HG03196 (cell line): ENCODE measurements around the gene ZNF385A.

Experiments
- ATAC-seq: cut with Tn5 transposase; IDR thresholded peaks from one replicate; pipeline ENCODE4 v1.9.1; 2021; ENCODE audit not compliant: unreplicated experiment

The ZNF385A gene

DNA sequence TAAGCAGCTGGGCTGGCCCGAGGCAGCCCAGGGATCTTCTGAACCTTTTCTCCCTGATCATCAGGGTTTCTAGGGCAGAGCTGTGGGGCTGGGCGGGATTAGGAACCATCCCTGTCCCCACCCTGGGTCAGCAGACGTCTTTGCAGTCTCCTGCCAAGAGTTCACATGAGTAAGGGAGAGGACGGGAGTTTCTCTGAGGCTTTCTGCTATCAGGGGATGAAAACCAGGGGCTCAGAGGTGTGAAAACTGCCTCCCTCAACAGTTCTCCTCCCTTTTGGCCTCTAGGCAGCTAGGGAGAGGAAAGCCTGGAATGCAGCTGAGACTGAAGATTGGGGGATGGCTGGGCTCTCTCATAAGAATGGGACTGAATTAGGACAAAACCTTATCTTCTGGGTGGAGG, 7.9 kb downstream of the ZNF385A start:
- ATAC-seq: no peak

DNA sequence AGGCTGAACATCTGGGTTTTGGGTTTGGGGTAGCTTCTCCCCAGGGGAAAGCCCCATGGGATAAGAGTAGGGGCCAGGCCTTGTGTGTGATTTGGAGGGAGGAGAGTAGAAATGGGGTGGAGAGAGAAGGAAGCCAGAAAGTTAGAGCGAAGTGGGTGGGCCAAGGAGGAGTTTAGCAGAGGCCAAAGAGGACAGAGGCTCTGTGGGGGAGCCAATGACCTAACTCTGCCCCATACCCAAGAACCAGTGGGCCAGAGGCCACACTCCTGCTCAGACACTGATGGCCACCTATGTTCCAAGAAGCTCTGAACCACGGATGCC, 9.3 kb downstream of the ZNF385A start:
- no peak for ATAC-seq

- ATAC-seq: no peak
Measured at GRCh38 chr12:54374562-54375258, 9.8 kb downstream of the ZNF385A start.

DNA sequence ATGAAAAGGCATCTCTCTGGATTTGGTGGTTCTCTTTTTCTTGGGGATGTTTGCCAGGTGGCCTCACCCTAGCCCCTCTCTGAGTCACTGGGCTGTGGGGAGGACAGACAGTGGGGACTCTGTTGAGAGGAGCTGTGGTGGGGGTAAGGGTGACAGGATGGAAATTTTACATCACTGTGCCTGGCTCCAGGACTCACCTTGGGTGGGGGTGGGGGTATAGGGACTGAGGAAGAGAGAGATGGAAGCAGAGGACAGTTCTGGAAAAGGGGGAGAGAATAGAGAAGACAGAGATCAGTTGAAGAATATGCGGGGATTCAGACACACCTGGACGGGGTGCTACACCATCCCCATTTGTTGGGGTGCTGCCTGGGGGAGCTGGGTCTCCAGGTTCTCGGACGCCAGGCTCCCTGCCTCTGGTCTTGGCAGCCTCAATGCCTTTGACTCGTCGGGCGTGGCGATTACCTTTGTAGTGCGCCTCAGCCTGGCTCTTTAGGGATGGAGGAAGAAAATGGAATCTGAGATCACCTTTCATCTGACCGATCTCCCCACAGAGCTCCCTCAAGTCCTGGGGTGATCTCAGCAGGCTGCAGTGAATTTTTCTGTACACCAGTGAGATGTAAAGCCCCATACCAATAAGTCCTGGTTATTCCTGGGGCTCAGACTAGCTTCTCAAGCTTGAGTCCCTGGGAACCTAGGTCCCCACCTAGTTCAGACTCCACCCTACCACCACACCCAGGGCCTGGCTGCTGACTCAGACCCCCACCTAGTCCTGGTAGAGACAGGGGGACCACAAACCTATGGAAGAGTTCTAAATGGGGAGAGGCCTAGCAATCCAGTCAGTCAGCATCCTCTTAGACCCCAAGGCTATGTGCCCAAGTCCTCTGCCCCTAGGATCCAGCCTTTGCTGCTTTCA, 10.6 kb downstream of the ZNF385A start:
- no peak for ATAC-seq

GRCh38 chr12:54372113-54372806, 12.3 kb downstream of the ZNF385A start:
- no peak for ATAC-seq

DNA sequence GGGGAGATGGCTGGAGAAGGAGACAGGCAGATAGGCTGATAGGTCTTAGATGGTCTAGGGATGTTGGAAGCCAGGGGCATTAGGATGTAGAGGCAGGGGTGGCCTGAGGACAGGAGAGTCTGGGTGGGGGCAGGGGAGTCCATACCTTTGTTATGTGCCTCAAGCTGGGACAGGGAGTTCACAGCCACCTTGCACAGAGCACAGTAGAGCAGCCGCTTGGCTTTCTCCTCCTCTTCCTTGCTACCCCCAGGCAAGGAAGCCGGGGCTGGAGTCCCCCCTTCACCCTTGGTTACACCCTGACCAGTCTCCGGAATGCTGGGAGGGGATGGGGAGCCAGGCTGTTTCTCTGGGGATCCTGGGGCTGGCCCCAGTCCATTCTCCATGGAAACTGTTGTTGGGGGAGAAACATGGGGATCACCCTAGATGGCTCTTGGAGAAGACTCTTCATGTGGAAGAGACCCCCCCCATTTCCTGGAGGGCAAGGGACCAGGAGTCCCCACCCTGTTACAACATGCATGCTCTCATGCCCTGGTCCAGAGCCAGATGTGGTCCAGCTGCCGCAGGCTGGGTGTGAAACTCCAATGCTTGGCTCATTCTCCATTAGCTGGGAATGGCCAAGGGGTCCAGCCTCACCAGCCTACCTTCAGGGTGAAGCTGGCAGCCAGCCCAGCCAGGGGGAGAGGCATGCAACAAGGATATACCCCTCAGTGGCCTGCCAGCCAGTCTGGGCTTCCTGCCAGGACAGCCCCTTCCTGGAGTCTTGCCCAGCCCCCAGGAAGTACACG, 13.0 kb downstream of the ZNF385A start:
- no peak for ATAC-seq

DNA sequence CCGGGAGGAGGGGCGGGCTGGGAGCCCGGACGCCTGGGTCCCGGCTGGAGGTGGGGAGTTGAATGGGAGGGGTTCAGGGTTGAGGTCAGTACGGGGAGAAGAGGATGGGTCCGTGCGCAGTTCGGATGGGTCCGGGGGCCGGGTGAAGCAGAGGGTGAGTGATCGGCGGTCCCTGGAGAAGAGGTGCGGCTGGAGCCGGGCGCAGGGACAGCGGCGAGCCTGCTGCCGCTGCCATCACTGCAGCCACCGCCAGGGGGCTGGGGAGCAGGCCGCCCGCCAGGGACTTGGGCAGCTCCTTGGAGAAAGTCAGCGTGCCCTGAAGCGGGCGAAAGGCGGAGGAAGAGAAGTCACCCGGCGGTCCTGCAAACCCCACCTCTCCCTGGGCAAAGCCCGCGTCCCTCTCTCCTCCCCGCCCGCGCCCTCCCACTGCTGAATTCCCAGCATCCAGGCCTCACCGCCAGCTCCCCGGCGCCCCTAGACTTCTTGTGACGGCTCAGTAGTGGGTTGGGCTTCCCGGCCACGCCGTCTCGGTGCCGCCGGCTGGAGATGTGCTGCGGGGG, 14.3 kb downstream of the ZNF385A start:
- no peak for ATAC-seq

GRCh38 chr12:54369597-54370131, 14.9 kb downstream of the ZNF385A start:
- no peak for ATAC-seq

DNA sequence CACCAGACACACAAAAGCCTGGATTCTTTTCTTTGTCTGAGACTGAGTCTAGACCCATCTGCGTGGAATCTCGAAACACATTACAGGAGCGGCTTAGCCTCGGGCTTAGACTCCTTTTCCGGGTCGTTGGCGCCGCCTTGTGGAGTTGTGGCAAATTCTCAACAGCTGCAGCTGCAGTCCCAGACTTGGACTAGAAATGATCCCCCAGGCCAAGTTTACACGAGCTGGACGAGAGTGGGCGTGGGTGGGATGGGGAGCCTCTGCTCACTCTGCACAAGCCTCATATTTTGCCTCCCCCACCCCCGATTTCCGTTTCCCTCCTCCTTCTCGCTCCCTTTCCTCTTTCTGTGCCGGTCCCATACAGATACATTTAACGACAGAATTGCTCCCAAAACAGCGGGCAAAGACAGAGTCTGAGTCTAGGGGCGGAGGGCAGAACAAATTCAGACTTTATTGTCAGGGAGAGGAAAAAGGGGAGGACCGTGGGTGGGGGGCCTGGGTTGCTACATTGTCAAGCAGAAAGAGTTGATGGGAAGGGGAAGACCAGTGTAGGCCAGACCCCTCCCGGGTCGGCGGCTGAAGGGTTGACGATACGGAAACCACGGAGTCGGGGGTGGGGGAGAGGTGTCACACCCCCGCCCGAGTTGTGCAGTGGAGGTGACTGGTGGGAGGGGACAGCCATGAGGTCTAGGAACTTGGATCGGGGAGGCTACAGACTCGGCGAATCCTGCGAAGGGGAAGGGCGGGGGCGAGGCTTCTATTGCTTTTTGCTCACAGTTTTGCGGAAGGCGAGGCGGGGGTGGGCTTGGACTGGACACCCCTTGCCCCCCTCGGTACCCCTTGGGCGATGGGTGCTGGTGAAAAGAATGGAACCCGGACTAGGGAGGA, 15.6 kb downstream of the ZNF385A start:
- peak; percentile 58 for ATAC-seq

DNA sequence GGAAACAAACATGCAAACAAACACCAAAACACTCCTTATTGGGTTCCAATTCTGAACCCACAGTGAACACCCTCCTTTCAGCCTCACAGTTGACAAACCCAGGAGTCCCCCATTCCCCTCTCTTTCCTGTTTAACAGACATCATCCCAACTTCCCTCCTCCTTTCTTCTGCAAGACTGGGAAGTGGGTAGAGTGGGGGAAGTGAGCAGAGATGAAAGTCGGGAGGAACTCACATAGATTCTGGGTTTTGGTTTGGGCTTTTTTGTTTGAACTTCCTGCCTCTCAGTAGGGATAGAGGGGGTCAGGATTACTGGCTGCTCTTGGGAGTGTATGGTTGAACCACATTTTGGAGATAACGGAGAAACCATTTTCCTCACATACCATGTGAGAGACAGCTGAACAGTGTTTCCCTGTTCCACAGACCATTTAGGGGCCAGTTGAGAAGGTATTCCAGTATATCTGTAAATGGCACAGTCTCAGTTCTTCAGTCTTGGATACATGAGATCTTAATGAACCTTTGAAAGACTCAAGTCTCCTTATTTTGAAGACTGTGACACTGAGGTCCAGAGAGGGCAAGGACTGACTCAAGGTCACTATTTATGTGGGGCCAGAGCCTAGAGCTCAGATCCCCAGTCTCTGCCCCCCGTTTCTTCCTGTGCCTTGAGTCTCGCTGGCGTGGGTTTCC, 16.4 kb downstream of the ZNF385A start:
- peak; percentile 9 for ATAC-seq

- ATAC-seq: peak; percentile 43
Measured at GRCh38 chr12:54364413-54364812, 20.1 kb downstream of the ZNF385A start, which contains the start of gene GPR84. GPR84 (minus strand) TSS chr12:54364486; CDS start chr12:54363851, 635 bp downstream.

- no peak for ATAC-seq
Measured at GRCh38 chr12:54363618-54364017, 20.9 kb downstream of the ZNF385A start.

- ATAC-seq: no peak
Measured at GRCh38 chr12:54363047-54363446, 21.5 kb downstream of the ZNF385A start.

DNA sequence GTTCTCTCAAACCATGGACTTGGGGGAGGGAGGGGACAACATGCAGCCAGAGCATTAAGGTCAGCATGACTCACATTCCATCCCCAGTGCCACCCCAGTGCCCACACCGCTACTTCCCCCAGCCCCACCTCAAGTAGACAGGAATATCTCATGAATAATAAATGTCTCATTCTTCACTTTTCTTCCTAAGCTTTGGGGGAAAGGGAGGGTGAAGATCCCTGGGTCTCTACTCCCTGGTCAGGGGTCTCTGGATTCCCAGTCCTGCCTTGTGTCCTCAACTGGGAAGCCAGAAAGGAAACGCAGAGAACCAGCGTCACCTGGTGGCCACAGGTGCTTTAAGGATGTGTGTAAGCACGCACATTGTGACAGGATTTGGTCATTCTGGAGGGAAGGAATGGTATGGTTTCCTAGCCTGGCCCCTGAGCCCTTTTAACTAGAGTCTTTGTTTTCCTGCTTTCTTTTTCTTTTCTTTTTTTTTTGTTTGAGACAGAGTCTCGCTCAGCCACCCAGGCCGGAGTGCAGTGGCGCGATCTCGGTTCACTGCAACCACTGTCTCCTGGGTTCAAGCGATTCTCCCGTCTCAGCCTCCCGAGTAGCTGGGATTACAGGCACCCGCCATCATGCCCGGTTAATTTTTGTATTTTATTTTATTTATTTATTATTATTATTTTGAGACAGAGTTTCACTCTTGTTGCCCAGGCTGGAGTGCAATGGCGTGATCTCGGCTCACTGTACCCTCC, 23.6 kb downstream of the ZNF385A start:
- no peak for ATAC-seq

DNA sequence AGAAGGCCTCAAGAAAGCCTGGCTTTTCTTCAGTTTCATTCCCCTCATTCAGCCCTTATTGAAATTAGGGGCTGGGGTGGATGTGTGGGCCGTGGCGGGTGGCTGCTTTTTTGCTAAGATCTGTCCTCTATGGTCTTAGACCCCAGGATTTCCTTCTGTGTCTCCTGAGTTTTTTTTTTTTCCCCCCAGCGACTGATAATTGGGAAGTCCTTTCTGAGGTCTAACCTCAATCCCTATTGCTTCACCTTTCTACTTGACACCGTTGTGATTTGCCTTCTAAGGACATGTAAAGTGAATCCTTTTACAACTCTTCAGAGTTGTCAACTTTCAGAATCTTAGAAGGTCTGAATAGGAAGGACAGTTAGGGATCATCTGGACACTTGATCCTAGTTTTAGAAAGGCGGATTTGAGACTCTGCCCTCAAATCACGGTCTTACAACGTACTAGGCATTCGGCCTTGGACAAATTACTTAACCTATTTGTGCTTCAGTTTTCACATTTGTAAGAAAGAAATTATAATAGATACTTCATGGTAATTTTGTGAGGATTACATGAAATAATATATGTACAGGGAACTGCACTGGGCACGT, 24.7 kb downstream of the ZNF385A start:
- ATAC-seq: no peak

- peak; percentile 93 for ATAC-seq
Measured at GRCh38 chr12:54358945-54359761, 25.4 kb downstream of the ZNF385A start.
